Measurements from ENCODE around the gene GPR55. TPM values are rescaled to one million over a fixed set of nuclear protein-coding genes. Genes with fewer than 3 reads are reported as not detected.

GPR55 gene
- total and polyA plus RNA-seq, 2 of the 4 experiments (the other 2 are of a cell fraction), result 0.03 TPM; not detected in 1

GRCh38 chr2:230942371-230942770 lies 17.3 kb upstream of the GPR55 start:
- Histone ChIP-seq H4K91ac (ENCODE audit: insufficient read depth, low read depth, low read length) (no peak overlapping the region), H3K4me2 (ENCODE audit: low read depth, low read length) (no peak overlapping the region), H2AK9ac (replicated peaks; ENCODE audit: low read depth, low read length, poor library complexity) (no peak overlapping the region), H4K20me1 (ENCODE audit: insufficient read depth, low read length) (no peaks in the 10 kb centered on the region), H2AFZ (replicated peaks; ENCODE audit: low read length, poor library complexity) (no peak overlapping the region), H3K23ac (ENCODE audit: low read depth, low read length) (no peak overlapping the region), H2AK5ac (ENCODE audit: low read depth, low read length) (no peak overlapping the region), H3K27ac (ENCODE audit: insufficient read depth, low read length) (no peak overlapping the region), H3K18ac (ENCODE audit: low read depth, low read length) (no peak overlapping the region), H3K27me3 (ENCODE audit: control insufficient read depth, insufficient read depth, low read length) (peaks cover 20% of the 10 kb centered on the region), H4K8ac (ENCODE audit: low read depth in 2 of 2, low read length in 2 of 2) (no peak overlapping the region), H3K79me1 (ENCODE audit: low read depth in 1 of 2, low read length in 2 of 2) (no peaks in the 10 kb centered on the region), H3K9me1 (ENCODE audit: insufficient read depth, low read length) (no peaks in the 10 kb centered on the region), H2BK5ac (ENCODE audit: low read depth, low read length, poor library complexity, severe bottlenecking) (no peak overlapping the region), H2BK20ac (ENCODE audit: low read depth, low read length) (no peak overlapping the region), H3K4ac (ENCODE audit: low read depth, low read length) (no peak overlapping the region), H2BK120ac (ENCODE audit: low read depth, low read length) (no peak overlapping the region), H4K5ac (ENCODE audit: low read depth, low read length) (no peak overlapping the region), H3K9me3 (ENCODE audit: control insufficient read depth, insufficient read depth, low read length) (no peaks in the 10 kb centered on the region), H3K9ac (ENCODE audit: low read depth, low read length) (no peak overlapping the region), H3K56ac (ENCODE audit: extremely low read depth, insufficient read depth, low read length) (no peak overlapping the region), H3K36me3 (ENCODE audit: control insufficient read depth, insufficient read depth, low read length) (no peaks in the 10 kb centered on the region), H2BK15ac (ENCODE audit: low read depth, low read length) (no peak overlapping the region), H3K14ac (replicated peaks; ENCODE audit: low read depth, low read length) (no peak overlapping the region), H3K4me3 (ENCODE audit: insufficient read depth, low read depth, low read length) (no peak overlapping the region), H3K4me1 (ENCODE audit: control insufficient read depth, insufficient read depth, low read length) (no peaks in the 10 kb centered on the region)
- dilution Hi-C loops (cut with HindIII; ENCODE audit: low sequenced_read_pairs, unreplicated experiment) (no loop called here), intact Hi-C loops (cut with micrococcal nuclease) (no loop called here), in situ Hi-C loops (cut with MboI; ENCODE audit: low sequenced_read_pairs) (no loop called here)
- POLR2A ChIA-PET (ENCODE audit: unreplicated experiment), result no interaction called here
- CTCF ChIA-PET, result no interaction called here
- WGBS, 2 experiments (ENCODE audit: extremely low coverage in 2 of 2, insufficient read length in 1 of 2), result no CpG with 5 or more reads among the region's 3 CpGs
- TF ChIP-seq MAFK (IDR thresholded peaks at IDR 0.05; ENCODE audit: low read depth, low read length), result no peak
- no peak for TF ChIP-seq RCOR1 (IDR thresholded peaks at IDR 0.05; ENCODE audit: insufficient replicate concordance, low read length)
- no peak for TF ChIP-seq MXI1 (IDR thresholded peaks at IDR 0.05; ENCODE audit: borderline replicate concordance, low read depth, low read length)
- no peak for TF ChIP-seq CEBPB (IDR thresholded peaks at IDR 0.05; ENCODE audit: low read depth, low read length)
- no peak for TF ChIP-seq MAZ (IDR thresholded peaks at IDR 0.05; ENCODE audit: borderline replicate concordance, low read depth, low read length)
- TF ChIP-seq ELK1 (IDR thresholded peaks at IDR 0.05; ENCODE audit: borderline replicate concordance, low read depth, low read length), result no peak
- no peak for TF ChIP-seq RFX5 (IDR thresholded peaks at IDR 0.05; ENCODE audit: low read depth, low read length)
- TF ChIP-seq BHLHE40 (IDR thresholded peaks at IDR 0.05; ENCODE audit: low read depth, low read length), result no peak
- no peak for TF ChIP-seq SMC3 (IDR thresholded peaks at IDR 0.05; ENCODE audit: low read depth, low read length)
- TF ChIP-seq, protein P1, sequence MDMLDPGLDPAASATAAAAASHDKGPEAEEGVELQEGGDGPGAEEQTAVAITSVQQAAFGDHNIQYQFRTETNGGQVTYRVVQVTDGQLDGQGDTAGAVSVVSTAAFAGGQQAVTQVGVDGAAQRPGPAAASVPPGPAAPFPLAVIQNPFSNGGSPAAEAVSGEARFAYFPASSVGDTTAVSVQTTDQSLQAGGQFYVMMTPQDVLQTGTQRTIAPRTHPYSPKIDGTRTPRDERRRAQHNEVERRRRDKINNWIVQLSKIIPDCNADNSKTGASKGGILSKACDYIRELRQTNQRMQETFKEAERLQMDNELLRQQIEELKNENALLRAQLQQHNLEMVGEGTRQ (IDR thresholded peaks at IDR 0.05; ENCODE audit: low read depth, low read length), result no peak
- TF ChIP-seq FOS (IDR thresholded peaks at IDR 0.05; ENCODE audit: low read depth, low read length), result no peak
- TF ChIP-seq NFE2L2 (IDR thresholded peaks at IDR 0.05; ENCODE audit: low read depth, low read length), result no peak
- no peak for ATAC-seq (ENCODE audit: low read depth)
- DNase-seq, result no peak
- no TSS peak for BruUV-seq (replicated peaks)

All from IMR-90 (cell line).